Adrenal gland (tissue), 12 donors: ENCODE measurements around the gene PRX. TPM values are rescaled to one million over a fixed set of nuclear protein-coding genes. Genes with fewer than 3 reads are reported as not detected.

Source experiments
- DNase-seq, 7 donors: peaks; one replicate each; pipeline ENCODE4 v3.0.0-alpha.2; 2019 to 2020
- H3K27ac ChIP-seq, 5 donors: fragments of 200-600 bp; sonication (generic) in 4 of 5; 1 replicate in 3 of 5; 2 replicates in 2 of 5; pipeline versions ENCODE4 v1.5.1 to v1.8.0; 2016 to 2020; ENCODE audit warnings: mild to moderate bottlenecking in 1 of 5
- H3K27me3 ChIP-seq: fragments of 200-600 bp; 2 replicates; pipeline ENCODE4 v1.8.0; 2021
- H3K36me3 ChIP-seq, 2 donors: fragments of 200-600 bp; replicated peaks in 1 of 2; 1 replicate in 1 of 2; 2 replicates in 1 of 2; pipeline versions ENCODE4 v1.5.1 to v1.8.0; 2018 to 2022
- H3K4me1 ChIP-seq, 2 donors: fragments of 200-600 bp; replicated peaks in 1 of 2; 1 replicate in 1 of 2; 2 replicates in 1 of 2; pipeline versions ENCODE4 v1.5.1 to v1.8.0; 2018 to 2021
- H3K4me3 ChIP-seq, 4 donors: fragments of 200-600 bp; sonication (generic) in 3 of 4; one replicate each; pipeline ENCODE4 v1.5.1; 2016 to 2018
- H3K9me3 ChIP-seq, 3 donors: fragments of 200-600 bp; sonication (generic) in 1 of 3; replicated peaks in 1 of 3; 1 replicate in 2 of 3; 2 replicates in 1 of 3; pipeline versions ENCODE4 v1.5.1 to v1.8.0; 2016 to 2021
- POLR2A ChIP-seq, 2 donors: fragments of 450-650 bp; IDR thresholded peaks; one replicate each; pipeline ENCODE4 v1.6.1; 2017; ENCODE audit warnings: antibody characterized with exemption in 2 of 2, mild to moderate bottlenecking in 2 of 2, moderate library complexity in 1 of 2
- WGBS, 4 donors: extraction: QIAGEN DNeasy Blood & Tissue Kit in 2 of 4; methylation state at CpG; one replicate each; pipeline versions ENCODE4 v1.1.5 to v1.1.7; 2013 to 2017; 5-methylcytosine and 5-hydroxymethylcytosine counted together
- intact Hi-C, 2 donors: fragments of 100-400 bp; cut with DNase I; formaldehyde crosslinking; loops; one replicate each; pipeline versions ENCODE4 v1.14.1 to v1.15.0; 2022 to 2023
- polyA plus RNA-seq, 3 donors: library from polyadenylated mRNA; stranded (reverse); fragments of 200-250 nt in 2 of 3; fragments of 350-450 nt in 1 of 3; fragmentation: Illumina TruSeq in 1 of 3; extraction: RNeasy Lipid Tissue Mini Kit (QIAGEN cat#74804) in 1 of 3; gene quantifications; one replicate each; pipeline ENCODE4 v1.2.3, GENCODE V29; 2013 to 2014
- total RNA-seq, 9 donors: library from RNA; depleted of rRNA in 4 of 9; stranded (reverse); fragments of >200 nt in 4 of 9; fragments of 120-200 nt in 1 of 9; fragmentation: NEBNext Ultra II Directional in 1 of 9; extraction: Animal tissue kit (Norgen Biotek cat#: 25700) in 1 of 9; gene quantifications; one replicate each; pipeline versions ENCODE4 v1.1.0 to v1.2.4, GENCODE V29; 2013 to 2023
- TF ChIP-seq, protein P1 (sequence below), 6 experiments: fragments of 450-650 bp in 4 of 6; fragments of 200-600 bp in 2 of 6; sonication (generic) in 1 of 6; IDR thresholded peaks; 1 replicate in 5 of 6; 2 replicates in 1 of 6; pipeline versions ENCODE4 v1.5.1 to v1.8.0; 2016 to 2021; ENCODE audit warnings: antibody characterized with exemption in 6 of 6, mild to moderate bottlenecking in 2 of 6, moderate library complexity in 1 of 6
- donor health status: healthy with polysubstance abuse.
- donor health status: Bipolar disorder and iron deficiency.
- donor health status: DM: yes; HTN: yes; CAD: no.
- donor health status: DM: no; HTN: no; CAD: no.
- donor health status: DM: no; HTN: no; CAD: no.
- donor health status: DM: yes; HTN: yes; CAD: no.

Gene PRX
- total and polyA plus RNA-seq, 12 donors, result 3.2 to 12.8 (median 7.7) TPM

DNA sequence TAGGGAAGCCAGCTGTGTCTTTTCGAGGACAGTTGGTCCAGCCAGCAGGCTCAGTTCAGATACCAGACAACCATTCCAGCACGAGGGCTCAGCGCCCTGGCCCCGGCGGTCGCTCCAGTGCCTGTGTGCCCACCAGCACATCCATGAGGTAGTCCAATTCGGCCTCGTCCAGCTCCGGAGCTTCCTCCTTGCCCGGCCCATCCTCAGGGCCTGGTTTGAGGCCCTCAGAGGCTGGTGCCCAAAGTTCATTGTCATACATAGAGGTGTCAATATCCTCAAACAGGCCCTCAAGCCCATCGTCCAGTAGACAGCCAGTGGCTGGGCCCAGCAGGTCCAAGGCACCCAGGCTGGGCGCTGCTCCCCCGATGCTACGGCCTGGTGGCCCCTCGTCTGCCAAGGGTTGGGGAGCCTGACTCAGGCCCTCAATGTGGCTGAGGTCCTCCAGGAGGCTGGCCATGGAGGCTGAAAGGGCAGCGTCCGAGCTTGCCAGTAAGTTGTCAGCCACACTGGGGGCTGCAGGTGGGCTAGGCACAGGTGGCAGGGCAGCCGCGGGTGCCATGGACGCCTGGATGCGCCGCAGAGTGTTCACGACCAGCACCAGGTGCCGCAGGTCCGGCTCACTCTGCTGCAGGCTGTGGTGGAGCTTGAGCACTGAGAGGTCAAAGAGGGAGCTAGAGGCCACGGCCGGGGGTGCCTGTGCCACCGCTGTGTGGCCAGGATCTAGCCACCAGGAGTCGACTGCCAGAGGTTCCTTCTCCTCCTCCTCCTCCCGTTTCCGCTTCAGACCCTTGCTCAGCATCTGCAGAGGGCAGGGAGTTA is 9.8 kb upstream of the PRX start:
- TF ChIP-seq, protein P1, sequence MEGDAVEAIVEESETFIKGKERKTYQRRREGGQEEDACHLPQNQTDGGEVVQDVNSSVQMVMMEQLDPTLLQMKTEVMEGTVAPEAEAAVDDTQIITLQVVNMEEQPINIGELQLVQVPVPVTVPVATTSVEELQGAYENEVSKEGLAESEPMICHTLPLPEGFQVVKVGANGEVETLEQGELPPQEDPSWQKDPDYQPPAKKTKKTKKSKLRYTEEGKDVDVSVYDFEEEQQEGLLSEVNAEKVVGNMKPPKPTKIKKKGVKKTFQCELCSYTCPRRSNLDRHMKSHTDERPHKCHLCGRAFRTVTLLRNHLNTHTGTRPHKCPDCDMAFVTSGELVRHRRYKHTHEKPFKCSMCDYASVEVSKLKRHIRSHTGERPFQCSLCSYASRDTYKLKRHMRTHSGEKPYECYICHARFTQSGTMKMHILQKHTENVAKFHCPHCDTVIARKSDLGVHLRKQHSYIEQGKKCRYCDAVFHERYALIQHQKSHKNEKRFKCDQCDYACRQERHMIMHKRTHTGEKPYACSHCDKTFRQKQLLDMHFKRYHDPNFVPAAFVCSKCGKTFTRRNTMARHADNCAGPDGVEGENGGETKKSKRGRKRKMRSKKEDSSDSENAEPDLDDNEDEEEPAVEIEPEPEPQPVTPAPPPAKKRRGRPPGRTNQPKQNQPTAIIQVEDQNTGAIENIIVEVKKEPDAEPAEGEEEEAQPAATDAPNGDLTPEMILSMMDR (IDR thresholded peaks at IDR 0.05), result no peak
- no peak for TF ChIP-seq POLR2A (IDR thresholded peaks at IDR 0.05)
- no peak overlapping the region for H3K4me3 ChIP-seq
- H3K4me1 ChIP-seq, result peaks cover 6 to 42% of the 10 kb centered on the region in 2 donors
- no peaks in the 10 kb centered on the region for H3K9me3 ChIP-seq
- H3K36me3 ChIP-seq, result peaks cover 0 to 12% of the 10 kb centered on the region in 2 donors
- H3K27ac ChIP-seq, result peak overlapping the region in 2 of 5 donors; percentile 7 to 40
- WGBS, 4 donors, result 85 to 89% (median 87%) methylated on average over 12 to 31 of the region's 31 CpGs
- DNase-seq, result no peak
- intact Hi-C loops, result no loop called here
- H3K27me3 ChIP-seq, result no peaks in the 10 kb centered on the region

DNA sequence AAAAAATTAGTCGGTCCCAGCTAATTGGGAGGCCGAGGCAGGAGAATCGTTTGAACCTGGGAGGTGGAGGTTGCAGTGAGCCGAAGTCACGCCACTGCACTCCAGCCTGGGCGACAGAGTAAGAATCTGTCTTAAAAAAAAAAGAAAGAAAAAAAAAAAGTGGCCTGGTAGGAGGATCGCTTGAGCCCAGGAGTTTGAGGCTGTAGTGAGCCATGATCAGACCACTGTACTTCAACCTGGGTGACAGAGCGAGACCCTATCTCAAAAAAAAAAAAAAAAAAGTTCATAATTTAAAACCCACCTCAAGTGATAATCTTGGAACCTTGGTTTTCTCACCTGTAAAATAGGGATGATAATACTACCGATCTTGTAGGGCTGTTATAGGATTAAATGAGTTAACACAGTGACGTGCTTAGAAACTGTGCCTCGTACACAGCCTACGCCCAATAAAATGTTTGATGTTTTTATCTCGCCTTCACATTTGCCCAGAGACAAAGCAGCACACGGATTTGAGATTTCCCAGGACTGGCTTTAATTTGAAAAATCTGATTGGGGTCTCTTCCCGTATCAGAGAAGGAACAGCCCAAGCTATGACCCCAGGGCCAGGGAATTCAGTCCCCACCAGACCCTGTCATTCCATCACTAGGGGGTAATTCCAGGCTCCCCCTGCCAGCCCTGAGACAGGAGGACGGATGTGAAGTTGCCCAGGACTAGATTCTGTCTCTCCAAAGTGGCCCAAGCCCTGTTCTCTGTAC is 9.0 kb upstream of the PRX start:
- intact Hi-C loops, result no loop called here
- DNase-seq, result no peak
- TF ChIP-seq, protein P1 (IDR thresholded peaks at IDR 0.05), result no peak
- no peak for TF ChIP-seq POLR2A (IDR thresholded peaks at IDR 0.05)
- 71 to 82% (median 78%) methylated on average over 16 of the region's 16 CpGs for WGBS, 4 donors
- Histone ChIP-seq H3K36me3 (peaks cover 0 to 12% of the 10 kb centered on the region in 2 donors), H3K4me1 (peaks cover 6 to 43% of the 10 kb centered on the region in 2 donors), H3K27ac (peak overlapping the region; percentile 94 to 99 (median 98)), H3K9me3 (no peaks in the 10 kb centered on the region), H3K27me3 (no peaks in the 10 kb centered on the region), H3K4me3 (no peak overlapping the region)

DNA sequence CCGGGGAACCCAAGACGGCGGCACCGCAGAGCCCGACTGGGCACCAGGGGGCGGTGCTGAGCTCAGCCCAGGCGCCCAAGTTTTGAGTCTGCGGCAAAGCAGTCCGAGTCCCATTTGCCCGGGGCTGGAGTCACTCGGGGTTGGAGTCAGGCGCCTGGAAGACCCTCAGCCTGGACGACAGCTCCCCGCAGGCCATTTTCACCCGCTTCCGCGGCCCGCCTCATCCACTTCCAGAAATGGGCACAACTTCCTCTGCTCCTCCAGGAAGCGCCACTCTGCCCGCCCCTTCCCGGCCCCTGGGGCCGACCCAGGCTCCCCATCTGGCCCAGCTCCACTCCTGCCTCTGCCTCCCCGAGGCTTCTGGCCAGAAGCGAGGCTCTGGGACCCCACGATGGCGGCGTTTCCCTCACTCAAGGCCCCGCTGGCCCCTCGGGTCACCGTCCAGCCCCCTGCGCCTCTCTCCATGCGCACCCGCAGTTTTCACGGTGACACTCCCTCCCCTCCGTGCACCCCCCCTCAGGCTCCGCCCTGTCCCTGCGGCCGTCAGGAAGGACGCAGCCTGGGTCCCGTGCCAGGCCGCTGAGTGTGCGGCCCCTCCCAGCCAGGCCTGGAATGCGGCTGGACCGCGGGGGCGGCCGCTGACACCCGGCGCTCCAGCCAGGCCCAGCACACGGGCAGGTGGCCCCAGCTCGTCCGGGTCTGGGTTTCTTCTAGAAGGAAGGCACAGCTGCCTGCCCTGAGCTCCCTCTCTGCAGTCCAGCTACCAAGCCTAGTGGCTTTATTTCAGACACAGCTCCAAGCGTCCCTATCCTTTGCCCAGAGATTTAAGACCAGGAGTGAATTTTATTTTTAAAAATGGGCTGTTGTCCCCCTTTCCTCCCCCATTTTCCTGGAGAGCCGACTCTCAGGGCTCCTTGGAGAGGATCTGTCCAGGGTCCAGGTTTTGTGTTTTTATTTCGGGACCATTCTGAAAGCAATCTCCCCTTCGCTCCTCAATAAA is 7.9 kb upstream of the PRX start:
- Histone ChIP-seq H3K36me3 (peaks cover 0 to 12% of the 10 kb centered on the region in 2 donors), H3K27ac (peak overlapping the region; percentile 94 to 99 (median 98)), H3K9me3 (no peaks in the 10 kb centered on the region), H3K27me3 (no peaks in the 10 kb centered on the region), H3K4me3 (peak overlapping the region; percentile 6 to 63 (median 36)), H3K4me1 (peaks cover 6 to 47% of the 10 kb centered on the region in 2 donors)
- TF ChIP-seq, protein P1 (IDR thresholded peaks at IDR 0.05), result peak; percentile 85 to 95 (median 94)
- TF ChIP-seq POLR2A (IDR thresholded peaks at IDR 0.05), result peak; percentile 72 to 96
- DNase-seq, result peak; percentile 95 to 97 (median 96)
- intact Hi-C loops, result no loop called here
- WGBS, 4 donors, result 2 to 5% (median 3%) methylated on average over 24 to 56 of the region's 56 CpGs
